ACC112 (cell line): Measurements from ENCODE around the gene MED15.

ENCODE experiments used
- H2AFZ ChIP-seq: fragments of 200-600 bp; sonication (generic); one replicate; pipeline ENCODE4 v1.6.0; 2017; ENCODE audit warnings: antibody characterized with exemption, low read length; ENCODE audit not compliant: unreplicated experiment
- H3K27ac ChIP-seq: fragments of 200-600 bp; sonication (generic); 2 replicates; pipeline ENCODE4 v1.5.1; 2014; ENCODE audit warnings: low read depth, mild to moderate bottlenecking, antibody characterized with exemption, low read length, moderate library complexity
- H3K27me3 ChIP-seq: fragments of 200-600 bp; sonication (generic); 2 replicates; pipeline ENCODE4 v1.6.1; 2014; ENCODE audit warnings: mild to moderate bottlenecking, antibody characterized with exemption, low read length, moderate library complexity, mixed read lengths; ENCODE audit not compliant: insufficient read depth
- H3K36me3 ChIP-seq: fragments of 200-600 bp; sonication (generic); 2 replicates; pipeline ENCODE4 v1.6.1; 2016; ENCODE audit warnings: mild to moderate bottlenecking, antibody characterized with exemption, low read length, moderate library complexity, mixed read lengths; ENCODE audit not compliant: insufficient read depth
- H3K4me1 ChIP-seq: fragments of 200-600 bp; sonication (generic); one replicate; pipeline ENCODE4 v1.6.1; 2016; ENCODE audit warnings: low read length, mixed read lengths; ENCODE audit not compliant: insufficient read depth, unreplicated experiment, control insufficient read depth
- H3K4me3 ChIP-seq: fragments of 200-600 bp; sonication (generic); 2 replicates; pipeline ENCODE4 v1.5.1; 2014; ENCODE audit warnings: mild to moderate bottlenecking, low read depth, low read length
- H3K79me2 ChIP-seq: fragments of 200-600 bp; sonication (generic); one replicate; pipeline ENCODE4 v1.6.0; 2016; ENCODE audit warnings: low read length; ENCODE audit not compliant: control insufficient read depth, unreplicated experiment, insufficient read depth

The MED15 gene, protein sequence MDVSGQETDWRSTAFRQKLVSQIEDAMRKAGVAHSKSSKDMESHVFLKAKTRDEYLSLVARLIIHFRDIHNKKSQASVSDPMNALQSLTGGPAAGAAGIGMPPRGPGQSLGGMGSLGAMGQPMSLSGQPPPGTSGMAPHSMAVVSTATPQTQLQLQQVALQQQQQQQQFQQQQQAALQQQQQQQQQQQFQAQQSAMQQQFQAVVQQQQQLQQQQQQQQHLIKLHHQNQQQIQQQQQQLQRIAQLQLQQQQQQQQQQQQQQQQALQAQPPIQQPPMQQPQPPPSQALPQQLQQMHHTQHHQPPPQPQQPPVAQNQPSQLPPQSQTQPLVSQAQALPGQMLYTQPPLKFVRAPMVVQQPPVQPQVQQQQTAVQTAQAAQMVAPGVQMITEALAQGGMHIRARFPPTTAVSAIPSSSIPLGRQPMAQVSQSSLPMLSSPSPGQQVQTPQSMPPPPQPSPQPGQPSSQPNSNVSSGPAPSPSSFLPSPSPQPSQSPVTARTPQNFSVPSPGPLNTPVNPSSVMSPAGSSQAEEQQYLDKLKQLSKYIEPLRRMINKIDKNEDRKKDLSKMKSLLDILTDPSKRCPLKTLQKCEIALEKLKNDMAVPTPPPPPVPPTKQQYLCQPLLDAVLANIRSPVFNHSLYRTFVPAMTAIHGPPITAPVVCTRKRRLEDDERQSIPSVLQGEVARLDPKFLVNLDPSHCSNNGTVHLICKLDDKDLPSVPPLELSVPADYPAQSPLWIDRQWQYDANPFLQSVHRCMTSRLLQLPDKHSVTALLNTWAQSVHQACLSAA

DNA sequence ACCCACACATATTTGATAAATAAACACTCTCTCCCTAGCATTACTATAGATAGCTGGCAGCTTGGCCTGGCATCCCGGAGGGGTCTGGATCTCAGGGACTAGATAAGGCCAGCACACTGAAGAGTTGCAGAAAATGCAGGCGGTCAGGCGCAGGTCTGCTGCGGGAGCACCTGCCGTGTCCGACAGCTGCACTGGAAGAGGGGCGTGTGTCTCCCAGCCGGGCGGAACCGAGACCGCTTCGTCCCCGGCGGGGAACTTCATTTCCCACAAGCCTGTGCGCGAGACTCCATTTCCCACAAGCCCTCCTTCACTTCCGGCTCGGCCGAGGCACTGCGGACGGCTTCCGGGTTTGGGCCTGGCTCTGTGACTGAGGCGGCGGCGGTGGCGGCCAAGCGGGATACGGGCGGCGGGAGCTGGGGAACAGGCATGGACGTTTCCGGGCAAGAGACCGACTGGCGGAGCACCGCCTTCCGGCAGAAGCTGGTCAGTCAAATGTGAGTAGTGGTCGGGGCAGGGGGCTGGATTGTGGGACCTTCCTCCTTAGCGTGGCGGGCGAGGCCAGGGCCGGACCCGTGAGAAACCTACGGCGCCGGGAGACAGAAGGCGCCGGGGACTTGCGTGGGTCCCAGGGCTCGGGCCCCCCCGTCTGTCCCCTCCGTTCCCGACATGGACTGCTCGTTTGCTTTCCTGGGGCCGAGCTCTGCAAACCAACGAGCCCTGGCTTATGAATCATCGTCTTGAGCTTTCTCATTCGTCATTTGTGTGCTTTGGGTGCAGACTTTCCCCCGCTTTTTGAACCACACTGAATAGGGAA, at the start of gene MED15:
Gene MED15, plus strand, starts transcription at position 358 of the 814 bp plus-strand sequence. Its CDS starts 69 bp downstream, at position 427.
- peak within 1 kb of the TSS; percentile 60 for H2AFZ ChIP-seq
- H3K36me3 ChIP-seq, result no peaks in the 10 kb centered on the region
- H3K27me3 ChIP-seq, result no peaks in the 10 kb centered on the region
- peak within 1 kb of the TSS; percentile 98 for H3K4me3 ChIP-seq
- peaks cover 27% of the 10 kb centered on the region for H3K4me1 ChIP-seq
- H3K27ac ChIP-seq, result peak within 1 kb of the TSS; percentile 99
- H3K79me2 ChIP-seq, result peaks cover 50% of the 10 kb centered on the region

DNA sequence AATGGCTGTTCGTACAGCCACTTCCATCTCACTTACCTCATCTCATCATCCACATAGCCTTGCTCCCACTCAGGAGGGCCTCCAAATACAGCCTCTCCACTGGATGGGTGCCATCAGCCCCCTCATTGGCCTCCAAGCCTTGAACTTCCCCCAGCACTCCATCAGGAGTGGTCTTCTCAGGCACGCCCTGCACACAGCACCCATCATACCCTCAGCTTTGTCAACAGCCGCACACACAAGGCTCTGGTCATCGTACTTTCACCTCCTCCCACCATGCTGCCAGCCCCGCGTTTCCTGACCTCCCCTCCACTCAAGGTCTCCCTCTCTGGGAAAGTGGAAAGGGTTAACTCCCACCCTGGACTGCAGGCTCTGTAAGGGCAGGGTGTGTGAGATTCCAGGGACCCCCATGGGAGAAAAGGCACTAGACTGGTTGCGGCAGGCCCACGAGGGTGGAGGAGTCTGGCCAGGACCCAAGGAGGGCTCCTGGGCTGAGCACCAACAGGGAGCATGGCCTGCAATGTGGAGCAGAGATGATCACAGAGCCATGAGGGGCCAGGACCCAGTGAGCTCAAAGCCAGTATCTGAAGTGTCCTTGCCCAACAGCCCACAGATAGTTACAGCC, 48.8 kb upstream of the MED15 start:
- Histone ChIP-seq H3K27me3 (no peaks in the 10 kb centered on the region), H2AFZ (no peak overlapping the region)

DNA sequence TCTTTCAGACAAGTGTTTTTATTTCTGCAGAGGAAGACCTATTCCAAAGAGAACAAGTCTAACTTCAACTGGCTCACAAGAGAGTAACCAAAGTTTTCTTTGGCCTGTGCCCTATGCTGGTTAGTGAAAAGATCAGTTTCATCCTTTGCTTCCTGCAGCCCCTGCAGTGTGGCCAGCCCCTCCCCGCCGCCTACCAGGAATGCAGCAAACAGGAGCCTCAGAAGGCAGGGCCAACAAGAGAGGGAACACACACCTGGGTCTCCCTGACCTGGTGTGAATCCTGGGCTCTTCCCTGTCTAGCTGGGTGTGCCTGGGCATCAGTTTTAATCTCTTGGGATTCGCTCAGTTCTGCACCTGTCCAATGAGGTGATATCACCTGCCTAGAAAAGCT, 48.3 kb upstream of the MED15 start:
- Histone ChIP-seq H3K4me3 (no peak overlapping the region), H2AFZ (no peak overlapping the region), H3K27ac (no peak overlapping the region), H3K27me3 (no peaks in the 10 kb centered on the region), H3K36me3 (no peaks in the 10 kb centered on the region), H3K79me2 (no peaks in the 10 kb centered on the region), H3K4me1 (peaks cover 4% of the 10 kb centered on the region)

More for the DNA sequence above, 48.8 kb upstream of the MED15 start:
- Histone ChIP-seq H3K36me3 (no peaks in the 10 kb centered on the region), H3K79me2 (no peaks in the 10 kb centered on the region), H3K4me3 (no peak overlapping the region), H3K27ac (no peak overlapping the region), H3K4me1 (peaks cover 4% of the 10 kb centered on the region)

DNA sequence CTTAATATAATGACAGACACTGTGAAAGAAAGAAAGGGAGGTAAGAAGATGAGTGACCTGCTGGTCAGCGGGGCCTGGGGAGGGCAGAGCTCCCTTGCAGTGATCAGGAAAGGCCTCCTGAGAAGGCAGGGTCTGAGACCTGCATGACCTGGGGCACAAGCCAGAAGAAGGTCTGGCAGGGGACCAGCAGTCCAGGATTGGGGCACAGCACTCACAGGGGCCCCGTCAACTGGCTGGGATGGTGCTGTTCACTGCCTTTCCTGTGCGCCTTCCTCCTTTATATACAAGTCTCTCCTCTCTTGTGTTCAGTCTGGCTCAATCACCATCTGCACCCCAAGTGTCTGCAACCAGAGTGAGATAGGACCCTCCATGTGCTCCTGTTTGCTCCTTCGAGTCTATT, 47.5 kb upstream of the MED15 start:
- no peak overlapping the region for H2AFZ ChIP-seq
- H3K4me3 ChIP-seq, result no peak overlapping the region
- H3K27me3 ChIP-seq, result no peaks in the 10 kb centered on the region
- no peaks in the 10 kb centered on the region for H3K36me3 ChIP-seq
- H3K79me2 ChIP-seq, result no peaks in the 10 kb centered on the region
- no peak overlapping the region for H3K27ac ChIP-seq
- peaks cover 4% of the 10 kb centered on the region for H3K4me1 ChIP-seq

DNA sequence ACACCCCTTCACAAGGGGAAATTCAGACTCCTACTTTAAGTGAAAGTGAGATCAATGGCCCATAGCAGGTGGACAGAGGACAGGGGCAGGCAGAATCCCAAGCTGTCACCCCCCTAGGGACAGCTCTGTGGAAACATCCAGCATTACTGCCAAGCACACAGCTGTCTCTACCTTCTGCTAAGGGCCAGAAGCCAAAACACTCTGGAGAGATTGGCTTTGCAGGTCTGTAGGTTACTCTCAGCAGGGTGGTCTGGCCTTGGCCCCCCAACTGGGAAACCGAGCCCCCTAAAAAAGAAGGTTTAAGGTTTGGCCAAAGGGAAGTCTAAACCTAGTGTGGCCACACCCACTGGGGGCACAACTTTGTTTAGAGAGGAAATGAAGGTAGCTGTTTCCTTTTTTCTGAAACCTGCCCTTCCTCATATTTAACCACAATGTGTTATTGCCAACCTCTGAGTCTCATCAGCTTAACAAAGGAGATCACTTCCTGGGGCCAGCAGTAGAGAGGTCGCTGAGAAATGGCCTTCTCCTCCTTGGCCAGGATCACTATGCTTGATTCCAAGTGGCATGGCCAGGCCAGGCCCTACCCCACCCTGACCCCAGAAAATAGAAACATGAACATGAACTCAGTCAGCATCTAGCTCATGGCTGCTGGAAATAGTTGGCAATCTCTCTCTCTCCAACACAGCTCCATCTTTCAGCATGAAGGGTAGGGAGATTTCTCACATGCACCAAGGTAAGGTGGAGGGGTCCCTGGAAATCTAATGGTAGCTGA, 43.9 kb upstream of the MED15 start:
- no peak overlapping the region for H2AFZ ChIP-seq
- H3K27me3 ChIP-seq, result no peaks in the 10 kb centered on the region
- no peak overlapping the region for H3K4me3 ChIP-seq
- H3K79me2 ChIP-seq, result no peaks in the 10 kb centered on the region
- H3K4me1 ChIP-seq, result no peaks in the 10 kb centered on the region
- H3K36me3 ChIP-seq, result no peaks in the 10 kb centered on the region
- H3K27ac ChIP-seq, result no peak overlapping the region

DNA sequence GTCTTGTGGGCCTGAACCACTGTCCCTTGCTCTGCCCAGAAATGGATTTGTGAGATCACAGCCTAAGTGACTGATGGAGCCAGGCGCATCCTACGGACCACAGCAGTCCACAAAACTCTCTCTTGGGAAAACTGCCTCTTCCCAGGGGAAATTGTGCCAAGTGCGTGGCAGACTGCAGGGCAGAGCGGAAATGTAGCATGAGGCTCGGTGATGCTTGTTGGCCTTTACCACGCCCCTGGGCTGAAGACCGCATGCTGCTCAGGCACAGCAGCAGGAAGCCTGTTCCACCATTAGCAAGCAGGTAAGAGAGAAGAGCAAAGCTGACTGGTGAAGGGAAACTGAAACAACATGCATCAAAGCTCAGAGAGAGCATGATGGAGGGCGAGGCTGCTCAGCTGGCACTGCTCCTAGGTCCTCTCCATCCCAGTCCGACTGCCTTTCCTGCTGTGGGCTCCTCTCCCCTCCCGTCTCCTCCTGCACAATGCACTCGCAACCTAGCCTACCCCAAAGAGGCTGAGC, 43.3 kb upstream of the MED15 start:
- Histone ChIP-seq H3K27ac (no peak overlapping the region), H2AFZ (no peak overlapping the region), H3K36me3 (no peaks in the 10 kb centered on the region), H3K4me1 (no peaks in the 10 kb centered on the region), H3K79me2 (no peaks in the 10 kb centered on the region), H3K4me3 (no peak overlapping the region), H3K27me3 (no peaks in the 10 kb centered on the region)

DNA sequence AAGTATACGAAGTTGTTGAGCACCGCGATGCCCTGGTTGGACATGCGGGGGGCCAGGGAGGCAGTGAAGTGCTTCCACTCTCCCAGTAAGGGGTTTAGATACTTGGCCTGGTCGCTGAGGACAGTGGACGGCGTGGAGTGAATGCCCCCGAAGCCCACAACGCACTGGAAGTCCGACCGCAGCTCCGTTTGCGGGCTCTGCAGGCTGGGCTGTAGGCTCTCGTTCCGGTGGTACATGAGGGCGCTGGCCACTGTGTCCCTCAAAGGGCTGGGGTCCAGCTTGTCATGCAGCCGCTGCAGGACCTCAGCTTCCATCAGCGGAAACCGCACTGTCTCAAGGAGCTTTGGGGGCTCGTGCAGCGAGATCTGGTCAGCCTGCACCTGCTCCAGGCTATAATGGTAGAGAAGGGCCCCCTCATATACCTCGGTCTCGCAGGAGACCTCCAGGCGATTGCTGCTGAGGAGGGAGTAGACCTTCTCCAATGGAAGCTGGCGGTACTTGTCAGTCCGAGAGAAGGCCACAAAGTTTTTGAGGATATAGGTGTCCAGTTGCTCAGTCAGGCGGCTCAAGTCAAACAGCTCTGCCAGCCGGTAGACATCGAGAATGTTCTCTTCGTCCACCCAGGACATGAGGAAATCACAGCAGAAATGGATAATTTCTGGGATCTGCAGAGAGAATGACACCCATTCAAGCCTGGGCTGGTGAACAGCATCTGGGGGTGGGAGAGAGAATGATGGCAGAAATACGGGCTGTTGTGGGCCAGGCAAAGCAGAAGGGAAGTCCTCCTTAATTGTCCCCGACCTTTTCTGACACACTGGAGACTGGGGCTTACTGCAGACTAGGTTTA, 42.3 kb upstream of the MED15 start:
- H3K36me3 ChIP-seq, result no peaks in the 10 kb centered on the region
- no peak overlapping the region for H3K27ac ChIP-seq
- H3K4me1 ChIP-seq, result no peaks in the 10 kb centered on the region
- H3K27me3 ChIP-seq, result no peaks in the 10 kb centered on the region
- H3K79me2 ChIP-seq, result no peaks in the 10 kb centered on the region
- no peak overlapping the region for H3K4me3 ChIP-seq
- H2AFZ ChIP-seq, result no peak overlapping the region

DNA sequence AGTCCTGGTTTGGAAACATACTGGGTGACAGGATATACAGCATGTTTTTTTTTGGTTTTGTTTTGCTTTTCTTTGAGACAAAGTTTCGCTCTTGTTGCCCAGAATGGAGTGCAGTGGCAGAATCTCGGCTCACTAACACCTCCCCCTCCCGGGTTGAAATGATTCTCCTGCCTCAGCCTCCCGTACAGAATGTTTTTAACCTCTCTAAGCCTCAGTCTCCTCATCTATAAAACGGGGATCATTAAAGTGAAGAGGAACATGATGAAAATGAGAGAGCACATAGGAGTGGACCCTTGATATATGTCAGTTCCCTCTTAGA, 41.7 kb upstream of the MED15 start:
- Histone ChIP-seq H3K36me3 (no peaks in the 10 kb centered on the region), H3K79me2 (no peaks in the 10 kb centered on the region), H3K27me3 (no peaks in the 10 kb centered on the region), H3K27ac (no peak overlapping the region), H3K4me3 (no peak overlapping the region), H2AFZ (no peak overlapping the region), H3K4me1 (no peaks in the 10 kb centered on the region)

DNA sequence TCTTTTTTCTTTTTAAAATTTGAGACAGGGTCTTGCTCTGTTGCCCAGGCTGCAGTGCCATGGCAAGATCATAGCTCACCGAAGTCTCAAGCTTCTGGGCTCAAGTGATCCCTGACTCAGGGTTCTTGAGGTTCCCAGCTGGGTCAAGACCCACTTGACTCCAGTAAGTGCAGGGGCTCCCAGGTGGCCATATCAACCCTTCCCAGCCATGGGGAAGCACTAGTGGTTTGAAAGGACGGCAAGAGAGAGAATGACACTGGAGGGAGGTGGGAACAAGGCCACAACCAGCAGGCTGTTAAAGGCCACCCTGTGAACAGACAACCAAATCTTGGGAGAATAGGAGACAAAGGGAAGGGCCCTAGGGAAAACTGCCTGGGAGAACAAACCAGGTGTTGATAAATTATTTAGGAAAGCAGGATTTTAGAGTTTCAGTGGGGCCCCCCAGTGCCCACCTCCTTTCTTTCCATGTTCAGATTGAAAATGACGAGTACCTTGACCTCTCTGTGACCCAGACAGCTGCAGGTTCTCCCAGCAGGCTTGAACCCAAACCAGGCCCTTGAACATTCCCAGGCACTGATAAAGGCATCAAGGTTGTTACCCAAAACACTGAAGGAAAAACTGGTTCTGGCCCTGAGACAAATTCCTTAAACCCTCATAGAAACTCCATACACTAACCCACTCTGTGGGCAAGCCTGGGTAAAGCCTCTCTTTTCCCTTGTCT, 40.6 kb upstream of the MED15 start:
- H3K4me1 ChIP-seq, result no peaks in the 10 kb centered on the region
- H3K27me3 ChIP-seq, result no peaks in the 10 kb centered on the region
- H2AFZ ChIP-seq, result no peak overlapping the region
- no peaks in the 10 kb centered on the region for H3K36me3 ChIP-seq
- H3K79me2 ChIP-seq, result no peaks in the 10 kb centered on the region
- H3K27ac ChIP-seq, result no peak overlapping the region
- H3K4me3 ChIP-seq, result no peak overlapping the region
